T-helper 1 cell treated with Interleukin-12 subunit alpha and Interleukin-12 subunit beta and Interleukin-4 antibody, amounts not matched to agents 30 μg/mL and 1 μg/mL, for 36 hours (primary cell): ENCODE results near the gene NRP2.

Experiments used
- H3K27ac Mint-ChIP-seq: one replicate; pipeline ENCODE4 v1.8.0; 2021; ENCODE audit warnings: mild to moderate bottlenecking, mixed read lengths
- H3K27me3 Mint-ChIP-seq: one replicate; pipeline ENCODE4 v1.8.0; 2021; ENCODE audit warnings: low read depth, mixed read lengths
- H3K36me3 Mint-ChIP-seq: one replicate; pipeline ENCODE4 v1.8.0; 2021; ENCODE audit warnings: low read depth, mixed read lengths
- H3K4me1 Mint-ChIP-seq: one replicate; pipeline ENCODE4 v1.8.0; 2021; ENCODE audit warnings: low read depth, mixed read lengths
- H3K4me3 Mint-ChIP-seq: one replicate; pipeline ENCODE4 v1.8.0; 2021; ENCODE audit warnings: mild to moderate bottlenecking, moderate library complexity, mixed read lengths
- H3K9me3 Mint-ChIP-seq: one replicate; pipeline ENCODE4 v1.8.0; 2021; ENCODE audit warnings: mixed read lengths

NRP2 gene

GRCh38 chr2:205655779-205656456, 26.4 kb upstream of the NRP2 start:
- H3K4me1 Mint-ChIP-seq: peaks cover 10% of the 10 kb centered on the region
- peaks cover 7% of the 10 kb centered on the region for H3K27me3 Mint-ChIP-seq
- no peak overlapping the region for H3K4me3 Mint-ChIP-seq
- no peaks in the 10 kb centered on the region for H3K36me3 Mint-ChIP-seq
- H3K9me3 Mint-ChIP-seq: no peaks in the 10 kb centered on the region
- H3K27ac Mint-ChIP-seq: no peak overlapping the region

GRCh38 chr2:205656461-205656860, 25.8 kb upstream of the NRP2 start:
- Mint-ChIP-seq H3K36me3 (no peaks in the 10 kb centered on the region), H3K9me3 (no peaks in the 10 kb centered on the region), H3K27me3 (peaks cover 7% of the 10 kb centered on the region), H3K4me3 (no peak overlapping the region), H3K27ac (no peak overlapping the region), H3K4me1 (peaks cover 16% of the 10 kb centered on the region)

GRCh38 chr2:205656941-205657340, 25.4 kb upstream of the NRP2 start:
- Mint-ChIP-seq H3K9me3 (no peaks in the 10 kb centered on the region), H3K27ac (no peak overlapping the region), H3K27me3 (peaks cover 7% of the 10 kb centered on the region), H3K4me1 (peaks cover 17% of the 10 kb centered on the region), H3K4me3 (no peak overlapping the region), H3K36me3 (no peaks in the 10 kb centered on the region)

- Mint-ChIP-seq H3K9me3 (no peaks in the 10 kb centered on the region), H3K27me3 (peaks cover 7% of the 10 kb centered on the region), H3K4me1 (peaks cover 17% of the 10 kb centered on the region), H3K4me3 (no peak overlapping the region), H3K36me3 (no peaks in the 10 kb centered on the region), H3K27ac (no peak overlapping the region)
These were observed 24.7 kb upstream of the NRP2 start for GRCh38 chr2:205657579-205657978.

GRCh38 chr2:205658068-205658467, 24.2 kb upstream of the NRP2 start:
- H3K36me3 Mint-ChIP-seq: no peaks in the 10 kb centered on the region
- H3K27ac Mint-ChIP-seq: no peak overlapping the region
- no peaks in the 10 kb centered on the region for H3K9me3 Mint-ChIP-seq
- no peak overlapping the region for H3K4me3 Mint-ChIP-seq
- H3K4me1 Mint-ChIP-seq: peaks cover 17% of the 10 kb centered on the region
- H3K27me3 Mint-ChIP-seq: peaks cover 7% of the 10 kb centered on the region

DNA sequence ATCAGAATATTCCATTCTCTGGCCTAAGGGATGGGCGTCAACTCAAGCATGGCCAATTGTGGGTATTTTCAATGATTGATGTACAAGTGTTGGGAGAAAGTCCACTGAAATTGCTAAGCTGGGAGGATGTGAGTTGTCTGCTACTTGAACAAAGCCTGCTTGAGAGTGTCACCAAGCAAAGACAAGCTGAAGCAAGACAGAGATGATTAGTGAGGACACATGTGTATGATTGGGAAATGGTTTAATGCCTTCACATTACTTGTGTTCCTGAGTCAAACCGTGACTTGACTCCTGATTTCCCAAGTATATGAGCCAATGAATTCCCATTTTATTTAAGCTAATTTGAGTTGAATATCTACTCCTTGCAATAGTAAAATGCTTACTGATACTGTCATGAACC, 23.7 kb upstream of the NRP2 start:
- Mint-ChIP-seq H3K4me1 (peaks cover 17% of the 10 kb centered on the region), H3K9me3 (no peaks in the 10 kb centered on the region), H3K4me3 (no peak overlapping the region), H3K36me3 (no peaks in the 10 kb centered on the region), H3K27me3 (peaks cover 7% of the 10 kb centered on the region), H3K27ac (no peak overlapping the region)

GRCh38 chr2:205659922-205660321, 22.4 kb upstream of the NRP2 start:
- H3K9me3 Mint-ChIP-seq: no peaks in the 10 kb centered on the region
- H3K27ac Mint-ChIP-seq: no peak overlapping the region
- H3K4me1 Mint-ChIP-seq: peaks cover 19% of the 10 kb centered on the region
- H3K4me3 Mint-ChIP-seq: no peak overlapping the region
- H3K36me3 Mint-ChIP-seq: no peaks in the 10 kb centered on the region
- H3K27me3 Mint-ChIP-seq: peaks cover 7% of the 10 kb centered on the region

DNA sequence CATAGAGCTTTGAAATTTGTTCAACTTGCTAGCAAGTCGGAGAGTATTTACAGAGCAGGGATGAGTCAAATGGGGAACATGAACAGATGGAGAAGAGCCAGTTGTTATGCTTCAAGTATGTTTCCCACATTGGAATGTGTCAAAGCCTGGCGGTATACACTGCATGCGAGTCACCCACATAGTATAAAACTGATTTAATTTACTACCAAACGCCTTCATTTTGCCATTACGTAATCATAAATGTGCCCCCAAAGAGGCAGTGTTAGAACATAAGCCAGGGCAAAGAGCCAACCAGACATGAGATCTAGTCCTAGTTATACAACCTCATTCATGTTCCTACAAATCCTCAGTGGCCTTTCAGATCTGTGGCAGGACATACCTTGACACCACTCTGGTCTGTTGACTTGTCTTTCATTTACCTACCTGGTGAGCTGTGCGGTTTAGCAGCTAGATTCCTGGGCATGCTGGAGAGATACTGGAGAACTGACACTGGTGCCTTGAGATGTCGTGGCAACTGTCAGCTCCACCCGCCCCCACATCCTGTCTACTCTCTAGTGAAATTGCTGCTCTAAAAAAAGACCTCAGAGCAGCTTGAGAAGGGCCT, 21.7 kb upstream of the NRP2 start:
- Mint-ChIP-seq H3K27ac (peak overlapping the region; percentile 58), H3K27me3 (peaks cover 3% of the 10 kb centered on the region), H3K4me3 (peak overlapping the region; percentile 5), H3K9me3 (no peaks in the 10 kb centered on the region), H3K4me1 (peaks cover 17% of the 10 kb centered on the region), H3K36me3 (no peaks in the 10 kb centered on the region)

DNA sequence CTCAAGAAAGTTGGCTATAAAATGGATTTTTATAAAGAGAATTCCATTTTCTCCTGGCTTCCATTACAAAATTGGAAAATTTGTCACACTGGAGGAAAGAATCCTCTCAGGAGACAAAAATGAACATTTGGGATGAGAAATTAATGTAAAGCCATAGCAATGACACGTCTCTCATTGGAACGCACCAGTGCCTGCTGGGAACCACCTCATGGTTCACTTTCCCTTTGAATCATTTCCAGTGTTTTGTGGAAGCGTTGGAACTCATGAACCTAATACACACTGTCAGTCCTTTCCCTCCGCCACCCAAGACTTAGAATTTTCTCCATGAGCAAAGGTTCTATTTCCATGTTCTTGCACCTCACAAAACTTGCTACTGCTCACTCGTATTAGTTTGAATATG, 21.0 kb upstream of the NRP2 start:
- Mint-ChIP-seq H3K36me3 (no peaks in the 10 kb centered on the region), H3K9me3 (no peaks in the 10 kb centered on the region), H3K27me3 (peaks cover 1% of the 10 kb centered on the region), H3K27ac (no peak overlapping the region), H3K4me3 (no peak overlapping the region), H3K4me1 (peaks cover 17% of the 10 kb centered on the region)

DNA sequence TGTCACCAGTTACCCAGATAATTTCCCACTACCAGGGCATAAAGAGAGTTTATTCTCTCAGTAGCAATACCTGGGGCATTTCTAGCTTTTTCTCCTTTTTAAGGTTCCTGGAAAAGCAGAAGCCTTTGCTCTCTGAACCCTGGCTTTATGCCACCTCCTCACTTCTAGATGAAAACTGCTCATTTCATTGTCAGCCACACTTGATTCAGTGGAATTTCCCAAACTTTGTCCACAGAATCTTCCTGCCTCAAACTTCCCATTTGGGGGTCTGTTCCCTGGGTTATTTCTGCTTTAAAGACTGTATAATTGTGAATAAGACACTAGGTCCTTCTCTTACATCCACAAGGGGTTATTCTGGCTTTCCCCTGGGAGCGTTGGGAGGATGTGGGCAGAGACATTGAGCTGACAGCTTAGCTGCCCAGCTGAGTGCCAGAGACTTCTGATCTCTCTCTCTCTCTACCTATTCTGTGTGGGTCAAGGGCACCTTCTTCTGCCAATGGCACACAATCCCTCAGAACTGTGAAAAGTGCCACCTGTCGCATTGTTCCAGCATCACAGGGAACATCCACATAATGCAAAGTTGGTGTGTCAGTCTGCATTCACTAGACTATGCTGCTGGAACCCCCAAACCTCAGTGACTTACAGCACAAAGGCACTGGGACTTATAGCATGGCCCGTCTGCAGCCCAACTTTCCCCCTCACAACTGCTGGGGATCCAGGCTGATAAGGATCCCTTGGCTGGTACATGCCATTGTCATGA, 19.9 kb upstream of the NRP2 start:
- H3K4me1 Mint-ChIP-seq: peaks cover 17% of the 10 kb centered on the region
- H3K27ac Mint-ChIP-seq: no peak overlapping the region
- no peaks in the 10 kb centered on the region for H3K27me3 Mint-ChIP-seq
- H3K9me3 Mint-ChIP-seq: peaks cover 1% of the 10 kb centered on the region
- H3K4me3 Mint-ChIP-seq: no peak overlapping the region
- no peaks in the 10 kb centered on the region for H3K36me3 Mint-ChIP-seq

- Mint-ChIP-seq H3K4me3 (no peak overlapping the region), H3K36me3 (peaks cover 2% of the 10 kb centered on the region), H3K27ac (no peak overlapping the region), H3K9me3 (peaks cover 14% of the 10 kb centered on the region), H3K27me3 (no peaks in the 10 kb centered on the region), H3K4me1 (peaks cover 12% of the 10 kb centered on the region)
These were observed 16.5 kb upstream of the NRP2 start for GRCh38 chr2:205665791-205666190.

DNA sequence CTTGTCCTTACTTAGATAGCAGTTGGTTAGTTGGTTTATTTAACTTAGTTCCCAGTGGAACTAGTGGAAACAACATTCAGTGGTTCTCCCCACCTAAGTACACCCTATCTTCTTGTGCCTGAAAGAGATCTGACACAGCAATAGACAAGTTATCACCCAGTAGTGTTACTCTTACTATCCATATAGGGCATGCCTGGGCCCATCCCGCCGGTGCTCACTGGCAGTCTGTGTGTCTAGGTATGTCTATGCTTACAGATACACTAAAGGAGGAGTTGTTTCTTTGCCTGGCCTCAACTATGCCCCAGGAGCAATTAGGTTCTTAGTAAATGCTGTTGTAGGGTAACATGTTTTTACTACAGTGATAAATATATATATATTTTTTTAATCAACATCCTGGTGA, 12.0 kb upstream of the NRP2 start:
- Mint-ChIP-seq H3K4me3 (no peak overlapping the region), H3K4me1 (peaks cover 2% of the 10 kb centered on the region), H3K36me3 (peaks cover 2% of the 10 kb centered on the region), H3K27ac (no peak overlapping the region), H3K27me3 (no peaks in the 10 kb centered on the region), H3K9me3 (peaks cover 14% of the 10 kb centered on the region)

DNA sequence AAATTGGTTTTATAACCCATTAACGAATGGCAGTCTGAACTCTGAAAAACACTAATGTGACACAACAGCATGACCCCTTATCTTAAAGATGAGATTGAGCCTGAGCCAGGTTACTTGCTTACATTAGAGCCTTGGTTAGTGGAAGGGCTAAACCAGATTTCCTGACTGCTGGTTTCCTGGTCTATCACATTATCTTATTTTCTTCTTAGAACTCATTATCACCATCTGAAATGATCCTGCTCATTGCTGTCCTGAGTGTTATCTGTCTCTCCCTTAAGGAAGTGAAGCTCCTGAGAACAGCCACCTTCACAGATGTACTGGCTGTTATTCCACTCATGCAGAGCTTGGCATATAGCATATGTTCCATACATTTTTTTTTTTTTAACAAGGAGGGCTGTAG, 9.0 kb upstream of the NRP2 start:
- Mint-ChIP-seq H3K4me1 (peaks cover 2% of the 10 kb centered on the region), H3K4me3 (no peak overlapping the region), H3K9me3 (peaks cover 4% of the 10 kb centered on the region), H3K27ac (no peak overlapping the region), H3K27me3 (peaks cover 8% of the 10 kb centered on the region), H3K36me3 (peaks cover 2% of the 10 kb centered on the region)

DNA sequence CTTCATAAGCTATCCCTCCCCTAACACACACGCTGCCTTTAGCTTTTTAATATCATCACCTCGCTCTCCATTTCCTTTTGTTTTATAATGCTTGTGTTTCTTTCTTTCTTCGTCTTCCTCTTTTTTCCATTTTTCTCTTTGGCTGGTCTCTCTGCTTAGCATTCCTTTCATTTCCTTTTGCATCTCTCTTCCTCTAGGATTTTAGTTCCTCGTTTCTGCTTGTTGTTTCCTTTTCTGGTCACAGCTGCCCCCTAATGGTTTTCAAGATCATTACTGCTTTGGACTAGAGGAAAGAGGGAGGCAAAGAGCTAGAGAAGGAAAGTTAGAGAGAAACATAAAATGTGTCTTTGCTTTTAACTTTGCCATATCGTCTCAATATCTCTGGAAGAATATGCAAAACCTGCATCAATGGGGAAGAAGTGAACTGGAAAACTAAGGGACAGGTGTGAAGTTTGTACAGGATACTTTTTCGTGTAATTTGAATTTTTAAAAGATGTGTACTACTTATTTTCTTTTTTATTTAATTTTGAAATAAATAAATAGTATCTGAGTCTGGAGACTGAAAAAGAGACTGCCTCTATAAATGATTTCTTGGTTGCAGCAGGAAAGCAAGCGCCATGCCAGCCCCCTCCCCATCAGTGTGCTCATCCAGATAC, 6.3 kb upstream of the NRP2 start:
- Mint-ChIP-seq H3K27ac (no peak overlapping the region), H3K36me3 (no peaks in the 10 kb centered on the region), H3K9me3 (no peaks in the 10 kb centered on the region), H3K27me3 (peaks cover 29% of the 10 kb centered on the region), H3K4me1 (peaks cover 16% of the 10 kb centered on the region), H3K4me3 (no peak overlapping the region)
